NCI-H2196 (cell line): ENCODE data around the gene GFRA1.

Experiments used
- DNase-seq: peaks from one replicate; lab custom pipeline; 2025; ENCODE audit not compliant: unreplicated experiment; lab: John Stamatoyannopoulos, UW

GFRA1 gene

GRCh38 chr10:116160271-116160670, 112.7 kb downstream of the GFRA1 start:
- DNase-seq, result no peak

GRCh38 chr10:116159197-116159596, 113.8 kb downstream of the GFRA1 start:
- DNase-seq, result no peak

- no peak for DNase-seq
These were observed 115.0 kb downstream of the GFRA1 start for GRCh38 chr10:116158036-116158435.

- DNase-seq, result no peak
These were observed 115.5 kb downstream of the GFRA1 start for GRCh38 chr10:116157485-116157884.

DNA sequence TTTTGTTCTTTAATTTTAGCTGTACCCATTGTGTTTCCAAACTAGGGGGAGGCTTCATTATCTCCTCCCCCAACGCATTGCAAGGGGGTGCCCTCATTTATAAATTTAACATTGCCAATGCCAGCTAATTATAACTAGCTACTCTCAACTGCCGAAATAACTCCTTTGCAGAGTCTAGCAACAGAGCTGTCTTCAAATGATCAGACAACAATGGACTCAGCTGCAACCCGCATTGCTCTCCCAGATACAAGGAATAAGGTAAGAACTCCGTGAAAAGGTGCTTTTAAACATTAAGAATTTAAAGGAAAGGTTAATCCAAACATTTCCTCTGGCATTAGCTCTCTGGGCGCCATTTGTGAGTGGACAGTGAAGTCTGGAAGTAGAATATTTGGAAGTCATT, 116.2 kb downstream of the GFRA1 start:
- no peak for DNase-seq

- DNase-seq, result no peak
These were observed 117.8 kb downstream of the GFRA1 start for GRCh38 chr10:116155191-116155590.

- DNase-seq, result no peak
These were observed 118.4 kb downstream of the GFRA1 start for GRCh38 chr10:116154651-116155050.

- DNase-seq, result no peak
These were observed 121.9 kb downstream of the GFRA1 start for GRCh38 chr10:116151076-116151475.

DNA sequence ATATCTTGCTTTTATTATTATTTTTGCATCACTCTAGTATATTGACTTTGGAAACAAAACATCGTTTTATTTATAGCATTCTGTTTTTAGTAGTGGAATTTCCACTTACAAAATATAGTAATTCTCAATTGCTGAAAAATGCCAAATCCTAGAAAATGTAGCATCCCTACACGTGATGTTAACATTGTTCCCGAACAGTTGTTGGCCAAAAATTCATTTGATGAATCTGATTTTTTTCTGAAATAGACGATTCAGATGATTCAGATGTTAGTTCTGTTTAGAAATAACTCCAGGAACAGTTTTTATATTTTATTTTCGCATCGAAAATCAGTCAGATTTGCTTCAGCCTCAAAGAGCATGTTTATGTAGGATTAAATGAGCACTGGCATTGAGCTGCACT, 122.4 kb downstream of the GFRA1 start:
- DNase-seq, result no peak

DNA sequence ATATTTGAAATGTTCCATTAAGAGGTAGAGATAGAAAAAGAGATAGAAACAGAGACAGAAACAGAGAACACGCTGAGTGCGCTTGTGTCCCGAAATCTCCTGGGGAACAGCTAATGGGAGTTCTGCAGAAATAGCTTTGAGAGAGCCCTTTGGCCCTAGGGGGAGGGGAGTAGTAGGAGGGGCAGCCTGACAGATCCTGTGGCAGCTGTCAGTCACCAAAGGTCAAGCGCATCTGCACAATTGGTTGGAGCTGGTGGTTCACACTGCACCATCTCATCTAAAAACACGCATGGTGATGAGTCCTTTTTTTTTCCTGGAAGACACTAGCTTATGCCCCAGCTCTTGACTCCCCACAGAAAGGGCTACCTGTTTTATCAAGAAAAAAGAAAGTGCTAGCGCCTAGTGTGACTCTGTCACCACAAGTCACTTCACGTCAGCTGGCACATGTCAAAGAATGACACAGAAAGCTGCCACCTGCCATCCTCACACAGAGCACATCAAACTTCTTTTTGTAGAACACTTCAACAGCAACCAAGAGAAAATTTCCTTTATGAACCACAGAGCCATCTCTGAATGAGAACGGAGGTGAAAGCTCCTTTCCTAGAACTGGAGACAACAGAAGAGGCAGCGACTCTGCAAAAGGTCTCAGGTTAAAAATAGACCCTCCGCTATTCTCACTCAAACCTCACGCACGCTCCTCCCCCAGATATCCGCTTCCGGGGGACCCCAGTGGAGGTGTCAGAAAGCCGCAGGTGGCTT, 125.7 kb downstream of the GFRA1 start:
- no peak for DNase-seq

- no peak for DNase-seq
These were observed 126.5 kb downstream of the GFRA1 start for GRCh38 chr10:116146372-116147140.

- DNase-seq, result no peak
These were observed 129.3 kb downstream of the GFRA1 start for GRCh38 chr10:116143673-116144222.

DNA sequence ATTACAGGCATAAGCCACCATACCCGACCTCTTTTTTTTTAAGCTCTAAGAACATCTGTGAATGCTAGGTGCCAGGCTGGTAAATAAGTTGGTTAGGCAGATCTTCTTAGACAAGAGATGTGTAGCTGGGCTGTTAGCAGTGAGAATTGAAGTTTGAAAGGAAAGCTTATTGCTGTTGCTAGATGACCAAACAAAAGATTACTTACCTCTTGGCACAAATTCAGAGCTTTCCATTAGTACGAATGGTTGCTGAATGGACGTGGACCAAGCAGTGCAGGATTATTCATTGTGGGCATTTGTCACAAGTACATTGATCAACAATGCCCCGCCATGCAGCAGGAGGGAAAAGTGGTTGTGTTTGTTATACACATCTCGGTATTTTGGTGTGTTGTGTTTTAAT, 131.2 kb downstream of the GFRA1 start:
- no peak for DNase-seq

GRCh38 chr10:116141246-116141645, 131.8 kb downstream of the GFRA1 start:
- no peak for DNase-seq

DNA sequence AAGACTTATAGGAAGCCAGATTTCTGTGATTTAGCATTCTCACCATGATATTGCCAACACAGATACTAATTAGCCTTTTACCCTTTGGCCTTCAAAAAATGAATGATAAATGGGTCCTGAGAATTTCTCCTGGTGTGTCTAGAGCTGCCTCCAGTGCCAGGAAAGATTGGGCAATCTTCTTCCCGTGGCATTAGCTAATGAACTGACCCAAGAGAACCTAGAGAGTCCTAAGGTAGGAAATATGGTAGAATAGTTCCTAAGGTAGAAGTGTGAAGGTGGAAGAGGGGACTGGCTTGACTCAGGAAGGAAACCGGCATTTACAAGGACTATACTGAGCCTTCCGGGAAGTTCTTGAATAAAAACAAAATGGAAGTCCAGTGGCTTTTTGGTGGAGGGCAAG, 133.1 kb downstream of the GFRA1 start:
- no peak for DNase-seq

GRCh38 chr10:116138897-116139296, 134.1 kb downstream of the GFRA1 start:
- no peak for DNase-seq

DNA sequence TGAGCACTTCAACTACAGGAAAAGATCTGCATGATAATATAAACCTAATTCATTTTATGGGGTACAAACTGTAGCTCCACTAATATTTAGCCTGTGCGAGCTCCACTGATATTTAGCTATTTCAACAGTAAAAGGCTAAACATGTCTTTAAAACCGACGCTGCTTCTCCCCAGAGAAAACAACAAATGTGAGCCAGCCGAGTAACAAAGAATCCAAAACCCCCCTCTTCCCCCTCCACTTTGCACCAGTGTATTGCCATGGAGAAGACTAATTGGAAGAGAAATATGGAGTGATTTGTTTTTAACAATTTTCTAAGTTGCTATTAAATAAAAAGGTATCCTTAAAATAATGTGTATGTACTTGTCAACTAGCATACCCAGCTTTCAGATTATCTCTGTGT, 136.7 kb downstream of the GFRA1 start:
- DNase-seq, result no peak

GRCh38 chr10:116134322-116134721, 138.7 kb downstream of the GFRA1 start:
- DNase-seq, result no peak

GRCh38 chr10:116133634-116134033, 139.4 kb downstream of the GFRA1 start:
- no peak for DNase-seq

DNA sequence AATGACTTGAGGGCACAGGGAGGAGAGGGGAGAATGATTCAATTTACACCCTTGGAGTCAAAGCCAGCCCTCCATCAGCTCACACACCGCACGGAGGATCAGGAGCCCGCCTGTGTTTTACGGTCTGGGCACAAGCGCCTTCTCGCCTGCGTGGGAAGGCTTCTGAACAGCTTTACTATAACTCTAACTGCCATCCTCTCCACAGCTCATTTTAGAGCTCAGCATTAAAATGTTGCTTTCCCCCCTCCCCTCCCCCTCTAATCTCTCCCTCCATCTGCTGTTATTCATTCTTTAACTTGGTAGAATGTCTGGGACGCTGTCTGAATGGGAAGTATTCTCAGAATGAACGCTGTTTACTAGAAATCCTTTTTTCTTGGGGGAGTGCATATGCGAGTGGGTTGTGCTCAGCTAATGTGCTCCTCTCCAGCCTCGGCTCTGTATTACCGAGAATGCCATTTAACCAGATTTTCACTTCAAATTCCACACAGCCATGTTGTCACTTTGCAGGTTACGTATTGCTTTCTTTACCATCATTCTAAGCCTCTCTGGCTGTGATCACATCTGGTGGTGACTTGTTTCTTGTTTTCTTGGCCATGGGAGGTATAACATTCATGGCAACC, 140.1 kb downstream of the GFRA1 start:
- no peak for DNase-seq

DNA sequence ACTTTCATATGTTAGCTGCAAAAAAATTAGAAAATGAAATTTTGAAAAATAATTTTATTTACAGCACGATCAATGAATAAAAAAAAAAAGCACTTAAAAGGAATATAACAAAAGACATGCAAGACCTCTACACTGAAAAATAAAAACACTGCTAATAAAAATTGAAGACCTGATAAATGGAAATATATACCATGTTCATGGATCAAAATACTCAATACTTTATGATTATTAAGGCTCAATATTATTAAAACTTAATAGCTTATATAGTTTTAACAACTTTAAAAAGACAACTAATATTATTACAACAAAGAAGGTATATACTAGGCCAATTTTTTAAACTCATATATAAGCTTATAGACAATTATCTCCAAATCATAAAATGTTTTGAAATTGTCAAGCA, 143.0 kb downstream of the GFRA1 start:
- no peak for DNase-seq
